C4-2B (cell line): Measurements from ENCODE around the gene CTSS.

Experiments used
- ZFX ChIP-seq: fragments of 450-650 bp; IDR thresholded peaks from 2 replicates; pipeline ENCODE4 v1.6.1; 2017
- TF ChIP-seq, protein P1 (sequence below): fragments of 450-650 bp; conservative IDR thresholded peaks from 2 replicates; pipeline ENCODE4 v1.5.1; 2017; ENCODE audit warnings: mild to moderate bottlenecking

DNA sequence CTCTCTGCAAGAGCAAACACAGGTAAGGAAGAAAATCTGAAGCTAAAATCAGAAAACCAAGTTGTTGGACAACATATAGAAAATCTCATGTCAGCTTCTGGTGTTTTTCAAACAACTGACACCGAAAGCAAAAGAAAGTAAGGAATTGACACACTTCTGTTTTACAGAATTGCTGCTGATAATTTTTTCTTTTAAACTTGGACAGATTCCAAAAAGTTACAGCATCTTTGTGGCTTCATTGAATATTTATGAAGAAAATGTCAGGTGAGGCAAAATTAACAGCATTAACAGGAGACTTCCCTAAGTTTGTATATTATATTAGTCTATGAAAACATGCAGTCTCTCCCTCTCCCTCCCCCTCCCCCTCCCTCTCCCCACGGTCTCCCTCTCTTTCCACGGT is 14.9 kb upstream of the CTSS start:
- TF ChIP-seq, protein P1, sequence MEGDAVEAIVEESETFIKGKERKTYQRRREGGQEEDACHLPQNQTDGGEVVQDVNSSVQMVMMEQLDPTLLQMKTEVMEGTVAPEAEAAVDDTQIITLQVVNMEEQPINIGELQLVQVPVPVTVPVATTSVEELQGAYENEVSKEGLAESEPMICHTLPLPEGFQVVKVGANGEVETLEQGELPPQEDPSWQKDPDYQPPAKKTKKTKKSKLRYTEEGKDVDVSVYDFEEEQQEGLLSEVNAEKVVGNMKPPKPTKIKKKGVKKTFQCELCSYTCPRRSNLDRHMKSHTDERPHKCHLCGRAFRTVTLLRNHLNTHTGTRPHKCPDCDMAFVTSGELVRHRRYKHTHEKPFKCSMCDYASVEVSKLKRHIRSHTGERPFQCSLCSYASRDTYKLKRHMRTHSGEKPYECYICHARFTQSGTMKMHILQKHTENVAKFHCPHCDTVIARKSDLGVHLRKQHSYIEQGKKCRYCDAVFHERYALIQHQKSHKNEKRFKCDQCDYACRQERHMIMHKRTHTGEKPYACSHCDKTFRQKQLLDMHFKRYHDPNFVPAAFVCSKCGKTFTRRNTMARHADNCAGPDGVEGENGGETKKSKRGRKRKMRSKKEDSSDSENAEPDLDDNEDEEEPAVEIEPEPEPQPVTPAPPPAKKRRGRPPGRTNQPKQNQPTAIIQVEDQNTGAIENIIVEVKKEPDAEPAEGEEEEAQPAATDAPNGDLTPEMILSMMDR = no peak
- no peak for TF ChIP-seq ZFX
